Brain pericyte (primary cell): ENCODE data around the gene IGF2R.
"Not testable (repeated sequence)": the region's sequence is repeated elsewhere in the genome, so short reads cannot be mapped to it uniquely, and the experiment has no call there.

Source experiments
- DNase-seq: peaks from one replicate; pipeline ENCODE4 v3.0.0-alpha.2; 2012; ENCODE audit warnings: low read depth, low spot score

IGF2R gene

DNA sequence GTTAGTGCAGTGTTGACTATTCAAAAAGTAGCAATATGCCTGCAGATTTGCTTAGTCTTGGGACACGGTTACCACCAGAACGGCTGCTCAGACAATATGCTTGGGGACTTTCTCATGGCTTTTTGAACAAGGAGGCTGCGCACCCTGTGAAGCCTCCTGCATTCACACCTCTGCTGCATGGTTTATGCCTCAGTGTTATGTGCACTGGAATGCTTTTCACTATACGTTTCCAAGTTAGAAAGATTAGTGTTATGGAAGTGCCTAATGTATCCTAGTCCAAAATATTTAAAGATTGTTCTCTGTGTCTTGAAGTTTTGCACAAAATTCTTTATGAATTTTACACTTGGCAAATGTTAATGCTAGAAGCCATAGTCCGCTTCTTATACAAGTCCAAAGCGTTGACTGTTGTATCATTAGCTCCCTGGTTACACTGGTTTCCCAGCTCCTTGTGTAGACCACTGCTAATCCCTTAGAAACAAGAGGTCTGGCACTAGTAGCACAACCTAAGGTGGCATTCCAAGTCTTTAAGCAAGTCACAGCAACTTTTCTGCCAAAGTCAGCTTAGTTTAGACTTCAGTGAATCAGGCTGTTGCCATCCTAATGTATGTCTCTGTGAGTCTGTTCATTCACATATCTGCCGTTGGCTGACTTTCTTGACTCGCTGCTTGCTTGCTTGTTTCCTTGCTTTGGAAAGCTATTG, 126.4 kb downstream of the IGF2R start:
- DNase-seq, result no peak

DNA sequence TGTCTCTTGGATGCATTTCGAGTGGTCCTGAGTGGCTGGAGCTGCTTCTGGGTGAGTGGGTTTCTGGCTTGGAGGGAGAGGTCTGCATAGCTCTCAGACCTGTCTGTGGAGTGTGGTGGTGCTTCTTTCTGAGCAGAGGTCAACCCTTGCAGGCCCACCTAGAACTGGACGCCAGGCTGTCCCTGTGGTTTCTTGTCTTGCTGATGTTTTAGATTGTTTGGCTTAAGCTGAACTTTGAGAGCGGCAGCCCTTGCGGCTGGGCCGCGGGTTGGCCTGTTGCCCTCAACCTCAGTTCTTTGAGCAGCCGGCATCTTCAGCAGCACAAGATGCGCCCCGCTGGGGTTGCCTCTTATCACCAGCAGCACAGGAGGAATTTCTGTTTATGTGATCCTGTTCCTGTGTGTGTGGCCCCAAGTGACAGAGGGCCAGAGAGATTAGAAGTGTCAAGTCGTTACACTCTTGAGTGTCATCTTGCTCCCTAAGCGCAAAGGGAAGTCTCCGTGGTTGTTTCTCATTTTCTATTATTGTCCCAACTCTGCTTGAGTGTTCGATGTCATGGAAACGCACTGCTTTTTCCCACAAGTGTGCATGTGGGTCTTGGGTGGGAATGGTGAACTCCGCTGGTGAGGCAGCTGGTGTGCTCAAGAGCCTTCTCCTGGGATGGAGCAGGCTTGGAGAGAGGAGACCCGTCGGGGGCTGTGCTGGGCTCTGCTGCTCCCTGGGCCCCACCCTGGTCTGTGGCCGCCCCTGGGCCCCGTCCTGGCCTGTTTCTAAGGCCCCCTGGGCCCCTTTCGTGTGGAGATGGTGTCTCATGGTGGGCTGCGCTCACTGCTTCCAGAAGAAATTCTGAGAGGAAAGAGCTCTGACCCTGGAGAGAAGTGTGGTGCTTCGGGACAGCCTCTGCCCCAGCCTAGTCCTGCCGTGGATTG, 132.7 kb downstream of the IGF2R start:
- DNase-seq, result no peak

DNA sequence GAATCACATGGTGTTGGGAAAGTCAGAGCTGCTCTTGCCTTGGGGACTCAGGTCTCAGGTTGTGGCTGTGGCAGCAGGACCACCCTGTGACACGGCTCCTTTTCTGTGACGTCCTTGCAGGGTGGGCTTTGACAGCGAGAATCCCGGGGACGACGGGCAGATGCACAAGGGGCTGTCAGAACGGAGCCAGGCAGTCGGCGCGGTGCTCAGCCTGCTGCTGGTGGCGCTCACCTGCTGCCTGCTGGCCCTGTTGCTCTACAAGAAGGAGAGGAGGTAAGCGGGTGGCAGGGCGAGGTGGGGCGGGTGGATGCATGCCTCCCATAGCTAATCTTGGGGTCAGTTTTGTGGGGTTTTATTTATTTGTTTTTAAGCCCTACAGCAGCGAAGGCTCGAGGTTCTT, 133.5 kb downstream of the IGF2R start:
- no peak for DNase-seq

DNA sequence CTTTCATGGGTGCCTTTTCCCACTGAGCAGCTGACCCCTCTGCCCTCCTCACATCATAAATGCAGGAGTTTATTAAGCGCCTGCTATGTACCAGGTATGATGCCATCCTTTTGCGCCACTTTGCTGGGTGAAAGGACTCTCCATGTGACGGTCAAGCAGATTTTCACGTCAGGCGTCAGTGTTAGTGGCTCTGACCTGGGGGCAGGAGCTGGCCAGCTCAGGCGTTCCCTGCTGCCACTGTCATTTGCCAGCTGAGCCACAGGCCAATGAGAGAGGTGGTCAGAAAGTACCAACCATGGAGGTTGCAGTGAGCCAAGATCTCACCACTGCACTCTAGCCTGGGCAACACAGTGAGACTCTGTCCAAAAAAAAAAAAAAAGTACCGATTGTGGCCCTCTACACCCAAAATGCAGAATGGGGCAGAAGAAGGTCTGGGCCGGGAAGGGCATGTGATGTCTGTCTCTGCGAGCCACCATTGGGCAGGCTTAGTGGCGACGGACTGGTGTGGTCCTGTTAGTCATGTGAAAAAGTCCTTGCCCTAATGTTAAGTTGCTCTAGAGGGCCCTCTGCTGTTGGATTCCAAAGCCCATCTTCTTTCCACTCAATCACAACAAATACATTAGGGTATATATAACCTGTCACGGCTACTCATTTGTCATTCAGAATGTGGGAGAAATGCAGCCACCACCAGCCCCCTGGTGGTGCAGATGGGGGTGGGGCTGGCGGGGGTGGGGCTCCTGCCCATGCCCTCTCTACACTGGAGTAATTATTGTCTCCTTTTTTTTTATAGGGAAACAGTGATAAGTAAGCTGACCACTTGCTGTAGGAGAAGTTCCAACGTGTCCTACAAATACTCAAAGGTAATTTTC, 134.3 kb downstream of the IGF2R start:
- no peak for DNase-seq

DNA sequence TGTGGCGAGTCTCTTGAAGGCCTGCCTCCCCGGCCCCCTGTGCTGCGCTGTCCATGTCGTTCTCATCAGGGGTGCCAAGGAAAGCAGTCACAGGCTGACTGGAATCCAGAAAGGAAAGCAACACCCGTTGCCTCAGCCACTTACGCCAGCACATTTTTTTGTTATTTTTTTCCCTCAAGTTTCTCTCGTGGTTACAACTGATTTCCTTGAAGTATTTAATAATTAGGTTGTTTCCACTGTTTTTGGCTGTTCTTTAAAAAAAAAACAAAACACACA, 134.9 kb downstream of the IGF2R start:
- no peak for DNase-seq

DNA sequence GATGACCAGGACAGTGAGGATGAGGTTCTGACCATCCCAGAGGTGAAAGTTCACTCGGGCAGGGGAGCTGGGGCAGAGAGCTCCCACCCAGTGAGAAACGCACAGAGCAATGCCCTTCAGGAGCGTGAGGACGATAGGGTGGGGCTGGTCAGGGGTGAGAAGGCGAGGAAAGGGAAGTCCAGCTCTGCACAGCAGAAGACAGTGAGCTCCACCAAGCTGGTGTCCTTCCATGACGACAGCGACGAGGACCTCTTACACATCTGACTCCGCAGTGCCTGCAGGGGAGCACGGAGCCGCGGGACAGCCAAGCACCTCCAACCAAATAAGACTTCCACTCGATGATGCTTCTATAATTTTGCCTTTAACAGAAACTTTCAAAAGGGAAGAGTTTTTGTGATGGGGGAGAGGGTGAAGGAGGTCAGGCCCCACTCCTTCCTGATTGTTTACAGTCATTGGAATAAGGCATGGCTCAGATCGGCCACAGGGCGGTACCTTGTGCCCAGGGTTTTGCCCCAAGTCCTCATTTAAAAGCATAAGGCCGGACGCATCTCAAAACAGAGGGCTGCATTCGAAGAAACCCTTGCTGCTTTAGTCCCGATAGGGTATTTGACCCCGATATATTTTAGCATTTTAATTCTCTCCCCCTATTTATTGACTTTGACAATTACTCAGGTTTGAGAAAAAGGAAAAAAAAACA, 136.1 kb downstream of the IGF2R start:
- no peak for DNase-seq

DNA sequence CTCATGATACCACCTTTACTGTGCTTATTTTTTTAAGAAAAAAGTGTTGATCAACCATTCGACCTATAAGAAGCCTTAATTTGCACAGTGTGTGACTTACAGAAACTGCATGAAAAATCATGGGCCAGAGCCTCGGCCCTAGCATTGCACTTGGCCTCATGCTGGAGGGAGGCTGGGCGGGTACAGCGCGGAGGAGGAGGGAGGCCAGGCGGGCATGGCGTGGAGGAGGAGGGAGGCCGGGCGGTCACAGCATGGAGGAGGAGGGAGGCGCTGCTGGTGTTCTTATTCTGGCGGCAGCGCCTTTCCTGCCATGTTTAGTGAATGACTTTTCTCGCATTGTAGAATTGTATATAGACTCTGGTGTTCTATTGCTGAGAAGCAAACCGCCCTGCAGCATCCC, 137.1 kb downstream of the IGF2R start:
- no peak for DNase-seq

DNA sequence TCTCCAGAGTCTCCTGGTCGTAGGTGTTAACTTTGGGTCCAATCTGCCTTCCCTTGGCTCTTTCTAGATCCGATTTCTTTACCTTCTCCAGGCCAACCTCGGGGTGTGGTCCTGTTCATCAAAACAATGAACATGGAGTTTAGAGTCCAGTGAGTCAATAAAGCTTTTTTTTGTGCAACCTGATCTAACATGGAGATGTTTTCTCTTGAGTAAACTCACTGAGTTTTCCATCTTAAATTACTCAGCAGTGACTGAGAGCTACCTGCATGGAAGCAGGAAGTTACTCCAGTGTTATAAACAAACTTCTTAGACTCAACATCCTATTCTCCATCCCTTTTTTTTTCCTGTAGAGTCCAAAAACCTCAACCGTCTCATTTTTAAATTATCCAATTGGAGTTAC, 137.8 kb downstream of the IGF2R start:
- no peak for DNase-seq

DNA sequence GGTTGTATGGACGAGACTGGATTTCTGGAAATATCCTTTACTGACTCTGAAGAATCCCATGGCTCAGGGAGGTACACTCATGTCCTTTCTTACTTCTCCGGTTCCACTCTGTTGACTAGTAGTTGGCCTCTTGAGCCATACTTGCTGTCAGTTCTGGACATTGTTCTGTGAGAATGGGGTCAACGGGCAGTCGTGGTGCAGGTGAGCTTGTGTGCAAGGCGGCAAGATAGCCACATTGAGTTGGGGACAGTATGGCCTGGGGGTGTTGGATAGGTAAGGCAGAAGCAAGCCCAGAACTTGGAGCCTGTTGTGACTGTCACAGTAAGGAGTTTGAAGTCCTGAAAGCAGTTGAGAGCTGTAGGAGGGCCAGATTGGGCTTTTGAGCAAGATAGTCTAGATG, 139.2 kb downstream of the IGF2R start:
- DNase-seq, result no peak

DNA sequence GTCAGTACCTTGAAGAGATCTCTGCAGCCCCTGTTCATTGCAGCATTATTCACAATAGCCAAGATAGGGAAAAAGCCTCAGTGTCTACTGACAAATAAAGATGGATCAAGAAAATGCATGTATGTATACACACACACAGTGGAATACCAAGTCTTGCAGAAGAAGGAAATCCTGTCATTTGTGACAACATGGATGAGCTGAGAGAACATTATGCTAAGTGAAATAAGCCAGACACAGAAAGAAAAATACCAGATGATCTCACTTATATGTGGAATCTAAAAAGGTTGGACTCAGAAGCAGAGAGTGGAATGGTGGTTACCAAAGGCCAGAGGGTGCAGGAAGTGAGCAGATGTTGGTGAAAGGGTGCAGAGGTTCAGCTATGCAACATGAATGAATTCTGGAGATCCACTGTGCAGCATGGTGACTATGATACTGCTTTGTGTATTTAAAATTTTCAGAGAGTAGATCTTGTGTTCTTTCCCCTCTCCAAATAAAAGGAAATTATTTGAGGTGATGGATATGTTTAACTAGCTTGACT, 141.8 kb downstream of the IGF2R start:
- DNase-seq, result no peak

DNA sequence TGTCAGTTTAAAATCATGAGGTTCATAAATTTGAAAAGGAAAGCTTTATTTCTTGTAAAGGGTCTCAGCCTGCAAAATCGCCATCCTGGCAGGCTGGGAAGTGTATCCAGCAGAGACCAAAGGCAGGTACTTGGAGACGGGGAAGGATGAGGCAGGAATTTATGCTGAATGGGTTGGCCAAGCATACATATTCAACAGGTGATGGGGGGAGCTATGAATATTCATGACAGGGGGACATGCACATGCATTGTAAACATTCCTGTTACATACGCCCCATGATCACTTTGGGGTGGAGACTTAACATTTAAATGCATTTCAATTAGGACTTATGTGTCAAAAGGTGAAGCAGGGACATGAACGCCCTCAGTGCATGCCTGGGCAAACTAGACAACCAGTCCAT, 142.9 kb downstream of the IGF2R start:
- no peak for DNase-seq

DNA sequence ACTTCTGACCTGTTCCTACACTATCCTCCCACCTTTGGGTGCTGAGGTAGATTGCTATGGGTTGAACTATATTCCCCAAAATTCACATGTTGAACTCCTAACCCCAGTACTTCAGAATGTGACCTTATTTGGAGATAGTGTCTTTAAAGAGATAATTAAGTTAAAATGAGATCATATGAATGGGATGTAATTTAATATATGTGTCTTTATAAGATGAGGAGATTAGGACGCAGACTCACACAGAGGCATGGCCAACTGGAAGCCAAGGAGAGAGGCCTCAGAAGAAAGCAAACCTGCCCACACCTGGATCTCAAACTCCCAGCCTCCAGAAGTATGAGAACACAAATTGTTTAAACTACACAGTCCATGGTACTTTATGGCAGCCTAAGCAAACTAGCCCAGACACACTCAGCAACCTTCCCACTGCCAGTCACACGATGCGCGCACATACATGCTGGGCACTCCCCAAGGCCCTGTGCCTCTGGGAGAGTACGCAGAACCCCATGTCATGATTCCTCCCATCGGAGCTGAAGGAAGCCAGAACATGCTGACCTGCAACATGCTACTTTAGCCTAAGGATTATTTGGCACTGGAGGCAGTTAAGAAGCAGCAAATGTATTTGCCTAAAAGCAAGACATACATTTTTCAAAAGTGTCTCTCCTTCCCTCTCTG, 143.9 kb downstream of the IGF2R start:
- no peak for DNase-seq

DNA sequence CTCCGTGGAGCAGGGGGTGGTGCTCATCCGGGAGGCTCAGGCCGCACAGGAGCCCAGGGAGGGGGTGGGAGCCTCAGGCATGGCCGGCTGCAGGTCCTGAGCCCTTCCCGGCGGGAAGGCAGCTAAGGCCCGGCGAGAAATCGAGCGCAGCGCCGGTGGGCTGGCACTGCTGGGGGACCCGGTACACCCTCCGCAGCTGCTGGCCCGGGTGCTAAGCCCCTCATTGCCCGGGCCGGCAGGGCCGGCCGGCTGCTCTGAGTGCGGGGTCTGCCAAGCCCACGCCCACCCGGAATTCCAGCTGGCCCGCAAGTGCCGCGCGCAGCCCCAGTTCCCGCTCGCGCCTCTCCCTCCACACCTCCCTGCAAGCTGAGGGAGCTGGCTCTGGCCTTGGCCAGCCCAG, 145.7 kb downstream of the IGF2R start:
- not testable (repeated sequence) for DNase-seq

DNA sequence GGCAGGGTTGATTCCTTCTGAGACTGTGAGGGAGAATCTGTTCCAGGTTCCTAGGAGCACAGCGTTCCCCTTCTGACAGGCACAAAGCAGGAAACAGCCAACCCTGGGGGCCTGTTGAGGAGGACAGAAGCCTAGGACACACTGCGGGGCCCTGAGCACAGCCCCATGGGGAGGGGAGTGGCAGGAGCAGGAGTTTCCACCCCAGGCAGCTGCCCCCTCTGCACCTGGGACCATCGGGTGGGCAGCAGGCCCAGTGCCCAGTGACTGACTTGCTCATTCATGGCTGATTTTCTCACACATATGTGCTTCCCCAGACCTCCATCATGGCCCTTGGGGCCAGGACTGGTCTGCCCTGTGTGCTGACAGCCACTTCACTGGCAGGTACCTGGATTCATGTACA, 146.5 kb downstream of the IGF2R start:
- DNase-seq, result no peak

DNA sequence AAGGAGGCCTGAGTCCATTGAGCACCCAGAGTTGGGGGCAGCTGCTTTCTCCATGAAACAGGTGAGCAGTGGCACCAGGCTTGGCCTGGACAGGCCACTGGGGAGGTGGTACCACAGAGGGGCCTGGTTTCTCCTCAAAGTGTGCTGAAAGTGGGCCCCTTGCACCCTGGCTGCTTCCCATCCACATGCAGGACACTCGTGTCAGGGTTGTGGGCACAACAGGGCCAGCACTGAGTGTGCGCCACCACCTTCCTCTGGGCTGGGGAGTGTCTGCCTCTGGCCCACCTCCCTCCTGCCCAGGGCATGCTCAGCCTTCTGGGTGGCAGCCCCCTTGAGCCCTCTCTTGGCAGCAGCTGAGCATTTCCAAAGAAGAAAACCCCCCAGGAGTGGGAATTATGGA, 147.5 kb downstream of the IGF2R start:
- DNase-seq, result no peak

DNA sequence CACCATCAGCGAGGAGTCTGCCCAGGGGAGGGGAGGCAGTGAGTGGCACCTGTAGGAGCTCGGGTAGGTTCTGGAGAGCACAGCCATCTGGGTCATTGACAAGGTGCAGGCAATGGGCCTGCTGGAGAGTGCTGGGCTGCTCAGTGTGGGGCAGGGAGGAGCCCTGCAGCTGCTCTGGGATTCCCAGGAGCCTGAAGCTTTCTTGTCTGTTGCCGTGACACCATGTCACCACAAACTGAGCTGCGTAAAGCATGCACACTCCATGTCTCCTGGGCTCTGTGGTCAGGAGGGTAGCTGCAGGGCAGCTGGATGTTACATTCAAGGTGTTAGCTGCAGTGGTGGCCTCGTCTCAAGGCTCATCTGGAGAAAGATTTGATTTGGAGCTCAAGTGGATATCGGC, 148.3 kb downstream of the IGF2R start:
- DNase-seq, result no peak

DNA sequence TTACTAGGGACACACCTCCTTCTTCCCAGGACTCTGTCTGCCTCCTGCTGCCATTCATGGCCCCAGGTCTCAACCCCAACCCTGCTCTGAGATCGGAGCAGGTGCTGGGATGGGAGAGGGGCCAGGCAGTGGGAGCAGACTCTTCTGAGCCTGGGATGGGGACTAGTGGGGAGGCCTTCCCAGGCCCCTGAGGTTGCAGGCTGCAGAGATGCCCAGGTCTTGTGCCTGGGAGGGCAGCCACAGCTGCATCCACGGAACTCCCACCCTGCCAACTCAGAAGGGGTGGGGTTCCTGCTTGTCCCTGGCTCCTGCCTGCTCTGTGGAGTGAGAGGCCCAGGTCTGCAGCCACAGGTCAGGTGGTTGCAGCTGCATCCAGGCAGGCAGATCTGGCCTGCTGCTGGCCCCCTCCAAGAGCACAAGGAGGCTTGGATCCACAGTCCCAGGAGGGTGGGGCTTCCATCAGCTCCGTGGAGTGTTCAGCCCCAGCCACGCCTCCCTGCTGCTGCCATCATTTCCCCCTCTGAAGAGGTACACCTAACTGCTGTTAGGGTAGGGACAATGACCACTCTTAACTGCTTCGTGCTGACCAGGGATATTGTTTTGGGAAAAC, 149.8 kb downstream of the IGF2R start:
- no peak for DNase-seq

DNA sequence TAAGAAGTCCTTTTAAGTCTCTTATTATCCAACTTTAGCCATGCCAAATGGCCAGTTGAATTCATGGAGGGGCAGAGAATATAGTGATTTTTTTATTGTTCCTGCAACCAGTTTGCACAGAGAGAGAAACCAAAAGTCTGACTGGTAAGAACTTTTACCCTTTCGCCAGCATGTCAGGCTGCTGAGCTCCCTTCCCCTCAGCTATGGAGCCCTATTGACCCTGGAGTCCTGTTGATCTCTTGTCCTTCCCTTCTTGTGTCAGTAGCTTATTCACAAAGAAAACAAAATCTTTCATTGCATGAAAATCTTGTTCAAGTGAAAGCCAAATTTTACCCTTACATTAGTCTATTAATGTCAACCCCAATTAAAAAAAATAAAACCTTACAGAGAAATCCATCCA, 151.2 kb downstream of the IGF2R start:
- DNase-seq, result no peak

DNA sequence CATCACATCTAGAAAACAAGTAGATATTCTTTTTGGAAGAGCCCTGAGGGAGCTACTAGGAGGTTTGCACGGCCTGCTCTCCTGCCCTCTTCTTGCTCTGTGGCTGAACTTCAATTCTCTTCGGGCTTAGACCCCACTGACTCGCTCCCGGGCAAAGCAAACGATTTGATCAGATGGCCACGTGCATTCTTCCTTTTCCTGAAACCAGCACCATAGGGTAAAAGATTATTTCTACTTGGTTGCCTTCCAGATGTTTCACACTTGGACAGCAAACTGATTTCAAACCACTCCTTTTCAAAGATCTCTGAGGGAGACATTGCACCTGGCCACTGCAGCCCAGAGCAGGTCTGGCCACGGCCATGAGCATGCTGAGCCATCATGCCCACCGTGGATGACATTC, 152.7 kb downstream of the IGF2R start, which contains the start of gene SLC22A1:
Gene SLC22A1 (plus strand): TSS at position 258 of the 400 bp plus-strand sequence. CDS start 121 bp downstream, at position 379.
- DNase-seq, result no peak

DNA sequence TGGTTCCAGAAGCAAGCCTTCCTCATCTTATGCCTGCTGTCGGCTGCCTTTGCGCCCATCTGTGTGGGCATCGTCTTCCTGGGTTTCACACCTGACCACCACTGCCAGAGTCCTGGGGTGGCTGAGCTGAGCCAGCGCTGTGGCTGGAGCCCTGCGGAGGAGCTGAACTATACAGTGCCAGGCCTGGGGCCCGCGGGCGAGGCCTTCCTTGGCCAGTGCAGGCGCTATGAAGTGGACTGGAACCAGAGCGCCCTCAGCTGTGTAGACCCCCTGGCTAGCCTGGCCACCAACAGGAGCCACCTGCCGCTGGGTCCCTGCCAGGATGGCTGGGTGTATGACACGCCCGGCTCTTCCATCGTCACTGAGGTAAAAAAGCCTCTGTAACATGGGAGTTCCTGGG, 153.1 kb downstream of the IGF2R start:
- no peak for DNase-seq
